ENCODE data around the gene MVB12B. TPM values are rescaled to one million over a fixed set of nuclear protein-coding genes. Genes with fewer than 3 reads are reported as not detected.

MVB12B gene
- polyA plus RNA-seq, 1 donor from 2014 or later: 39.5 TPM

- Histone ChIP-seq H3K36me3 (ENCODE audit: insufficient read depth, low read length) (no peaks in the 10 kb centered on the region), H3K4me2 (ENCODE audit: low read length) (no peak overlapping the region), H3K27me3 (ENCODE audit: insufficient read depth, low read depth, low read length) (no peaks in the 10 kb centered on the region), H3K4me3 (ENCODE audit: low read length) (no peak overlapping the region), H3K9me2 (ENCODE audit: insufficient read depth, low read length) (no peaks in the 10 kb centered on the region), H3F3A (ENCODE audit: insufficient read depth, low read length, poor library complexity, severe bottlenecking) (no peaks in the 10 kb centered on the region), H3K9me3 (ENCODE audit: low read length) (no peaks in the 10 kb centered on the region), H3K27ac (ENCODE audit: low read length) (no peak overlapping the region), H3K79me2 (replicated peaks; ENCODE audit: insufficient read depth, low read length) (no peaks in the 10 kb centered on the region), H4K20me1 (ENCODE audit: insufficient read depth) (no peaks in the 10 kb centered on the region), H2AFZ (ENCODE audit: low read depth, low read length) (no peak overlapping the region), H3K9ac (ENCODE audit: low read length) (no peak overlapping the region)
- TF ChIP-seq POLR2AphosphoS5 (IDR thresholded peaks at IDR 0.05) (no peak), EP300 (conservative IDR thresholded peaks at IDR 0.05; ENCODE audit: poor library complexity, severe bottlenecking) (no peak), RAD21 (conservative IDR thresholded peaks at IDR 0.05) (no peak), MXI1 (conservative IDR thresholded peaks at IDR 0.05; ENCODE audit: poor library complexity, severe bottlenecking) (no peak), REST (IDR thresholded peaks at IDR 0.05; ENCODE audit: borderline replicate concordance) (no peak), SMC3 (conservative IDR thresholded peaks at IDR 0.05; ENCODE audit: poor library complexity) (no peak), TAF1 (IDR thresholded peaks at IDR 0.05; ENCODE audit: low read depth) (no peak), CTCF (IDR thresholded peaks at IDR 0.05; ENCODE audit: poor library complexity, severe bottlenecking) (no peak), EZH2 (IDR thresholded peaks at IDR 0.05; ENCODE audit: borderline replicate concordance, insufficient read depth, low read length, poor library complexity, severe bottlenecking) (no peak)
Observed at GRCh38 chr9:126454215-126454614, 127.6 kb downstream of the MVB12B start.

GRCh38 chr9:126454795-126455194 lies 128.2 kb downstream of the MVB12B start:
- Histone ChIP-seq H3K27me3 (ENCODE audit: insufficient read depth, low read depth, low read length) (no peaks in the 10 kb centered on the region), H2AFZ (ENCODE audit: low read depth, low read length) (no peak overlapping the region), H3K9me3 (ENCODE audit: low read length) (no peaks in the 10 kb centered on the region), H3K27ac (ENCODE audit: low read length) (no peak overlapping the region), H3K4me2 (ENCODE audit: low read length) (no peak overlapping the region), H3K9ac (ENCODE audit: low read length) (no peak overlapping the region), H3K4me3 (ENCODE audit: low read length) (no peak overlapping the region), H3F3A (ENCODE audit: insufficient read depth, low read length, poor library complexity, severe bottlenecking) (no peaks in the 10 kb centered on the region), H3K79me2 (replicated peaks; ENCODE audit: insufficient read depth, low read length) (no peaks in the 10 kb centered on the region), H3K36me3 (ENCODE audit: insufficient read depth, low read length) (no peaks in the 10 kb centered on the region), H3K9me2 (ENCODE audit: insufficient read depth, low read length) (no peaks in the 10 kb centered on the region), H4K20me1 (ENCODE audit: insufficient read depth) (no peaks in the 10 kb centered on the region)
- TF ChIP-seq SMC3 (conservative IDR thresholded peaks at IDR 0.05; ENCODE audit: poor library complexity) (no peak), MXI1 (conservative IDR thresholded peaks at IDR 0.05; ENCODE audit: poor library complexity, severe bottlenecking) (no peak), EP300 (conservative IDR thresholded peaks at IDR 0.05; ENCODE audit: poor library complexity, severe bottlenecking) (no peak), EZH2 (IDR thresholded peaks at IDR 0.05; ENCODE audit: borderline replicate concordance, insufficient read depth, low read length, poor library complexity, severe bottlenecking) (no peak), CTCF (IDR thresholded peaks at IDR 0.05; ENCODE audit: poor library complexity, severe bottlenecking) (no peak), TAF1 (IDR thresholded peaks at IDR 0.05; ENCODE audit: low read depth) (no peak), RAD21 (conservative IDR thresholded peaks at IDR 0.05) (no peak), REST (IDR thresholded peaks at IDR 0.05; ENCODE audit: borderline replicate concordance) (no peak), POLR2AphosphoS5 (IDR thresholded peaks at IDR 0.05) (no peak)
